ENCODE measurements around the gene MDK.
A peak's percentile ranks its signal among the peaks of the same experiment; 100 is the strongest.

Gene MDK

GRCh38 chr11:46388619-46389449 is 7.4 kb downstream of the MDK start:
- peaks cover 73% of the 10 kb centered on the region for H3K27me3 Mint-ChIP-seq (ENCODE audit: low read depth)
- no peaks in the 10 kb centered on the region for H3K9me3 Mint-ChIP-seq
- H3K4me3 Mint-ChIP-seq: no peak overlapping the region
- no peak overlapping the region for H3K27ac Mint-ChIP-seq
- H3K4me1 Mint-ChIP-seq (ENCODE audit: low read depth): peaks cover 22% of the 10 kb centered on the region
- H3K36me3 Mint-ChIP-seq (ENCODE audit: low read depth): peaks cover 2% of the 10 kb centered on the region

- H3K4me1 Mint-ChIP-seq (ENCODE audit: low read depth): peaks cover 22% of the 10 kb centered on the region
- no peaks in the 10 kb centered on the region for H3K9me3 Mint-ChIP-seq
- peak overlapping the region; percentile 42 for H3K4me3 Mint-ChIP-seq
- peaks cover 2% of the 10 kb centered on the region for H3K36me3 Mint-ChIP-seq (ENCODE audit: low read depth)
- H3K27ac Mint-ChIP-seq: no peak overlapping the region
- peaks cover 67% of the 10 kb centered on the region for H3K27me3 Mint-ChIP-seq (ENCODE audit: low read depth)
Measured at GRCh38 chr11:46389450-46390330, 8.2 kb downstream of the MDK start.

DNA sequence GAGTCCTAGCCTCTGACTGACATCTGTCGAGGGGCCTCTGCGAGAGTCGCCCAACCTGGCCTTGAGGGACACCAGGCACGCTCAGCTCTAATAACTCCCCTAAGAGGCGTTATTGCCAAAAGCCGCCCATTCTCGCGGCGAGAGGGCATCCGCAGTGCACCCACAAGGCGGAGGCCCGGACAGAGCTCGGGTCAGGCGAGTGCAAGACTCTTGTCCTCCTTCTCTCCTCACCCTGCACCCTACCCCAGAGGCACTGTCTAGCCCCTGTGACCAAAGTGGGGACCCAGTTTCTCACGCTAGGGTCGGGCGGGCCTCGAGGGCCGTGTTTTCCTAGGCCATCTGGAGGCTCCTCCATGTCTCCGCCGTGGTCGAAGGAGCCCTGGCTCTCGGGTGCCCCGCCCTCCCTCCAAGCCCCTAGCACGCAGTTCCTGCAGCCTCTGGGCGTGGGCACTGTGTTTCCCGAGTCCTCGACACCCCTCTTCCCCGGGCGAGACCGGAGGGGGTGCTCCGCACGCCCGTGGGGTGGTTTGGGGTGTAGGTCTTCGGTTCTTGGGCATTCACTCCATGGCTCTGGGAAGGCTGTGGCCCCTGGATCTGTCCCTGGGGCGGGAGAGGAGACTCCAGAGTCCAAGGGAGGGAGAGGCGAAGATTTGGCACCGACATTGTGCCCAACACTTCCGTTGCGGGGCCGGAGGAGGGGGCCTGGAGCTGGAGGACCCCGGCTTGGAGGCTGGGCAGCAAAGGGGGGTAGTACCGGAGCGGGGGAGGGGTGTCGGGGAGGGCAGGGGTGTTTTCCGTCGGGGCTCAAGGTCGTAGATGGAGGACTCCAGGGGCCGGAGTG is 9.1 kb downstream of the MDK start:
- Mint-ChIP-seq H3K4me1 (ENCODE audit: low read depth) (peaks cover 22% of the 10 kb centered on the region), H3K27ac (no peak overlapping the region), H3K27me3 (ENCODE audit: low read depth) (peaks cover 60% of the 10 kb centered on the region), H3K36me3 (ENCODE audit: low read depth) (peaks cover 2% of the 10 kb centered on the region), H3K9me3 (no peaks in the 10 kb centered on the region), H3K4me3 (peak overlapping the region; percentile 60)

DNA sequence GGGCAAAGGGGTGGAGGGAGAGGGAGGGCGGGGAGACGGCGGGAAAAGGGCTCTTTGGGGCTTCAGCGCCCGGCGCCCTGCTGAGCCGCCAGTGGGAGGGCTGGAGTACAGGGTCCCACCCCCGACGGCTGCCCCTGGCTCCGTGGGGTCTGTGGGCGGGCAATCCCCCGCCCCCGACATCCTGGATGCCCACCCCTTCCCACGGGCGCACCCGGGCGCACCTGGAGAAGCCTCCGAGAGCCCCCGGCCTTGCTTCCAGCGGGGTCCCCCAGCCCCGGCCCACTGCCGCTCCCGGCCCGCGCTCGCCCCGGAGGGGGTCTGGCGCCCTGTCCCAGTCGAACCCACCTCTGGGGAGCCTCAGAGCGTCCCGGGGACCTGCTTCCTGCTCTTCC is 9.7 kb downstream of the MDK start:
- Mint-ChIP-seq H3K9me3 (no peaks in the 10 kb centered on the region), H3K4me1 (ENCODE audit: low read depth) (peaks cover 22% of the 10 kb centered on the region), H3K27me3 (ENCODE audit: low read depth) (peaks cover 55% of the 10 kb centered on the region), H3K36me3 (ENCODE audit: low read depth) (peaks cover 2% of the 10 kb centered on the region), H3K4me3 (no peak overlapping the region), H3K27ac (no peak overlapping the region)

DNA sequence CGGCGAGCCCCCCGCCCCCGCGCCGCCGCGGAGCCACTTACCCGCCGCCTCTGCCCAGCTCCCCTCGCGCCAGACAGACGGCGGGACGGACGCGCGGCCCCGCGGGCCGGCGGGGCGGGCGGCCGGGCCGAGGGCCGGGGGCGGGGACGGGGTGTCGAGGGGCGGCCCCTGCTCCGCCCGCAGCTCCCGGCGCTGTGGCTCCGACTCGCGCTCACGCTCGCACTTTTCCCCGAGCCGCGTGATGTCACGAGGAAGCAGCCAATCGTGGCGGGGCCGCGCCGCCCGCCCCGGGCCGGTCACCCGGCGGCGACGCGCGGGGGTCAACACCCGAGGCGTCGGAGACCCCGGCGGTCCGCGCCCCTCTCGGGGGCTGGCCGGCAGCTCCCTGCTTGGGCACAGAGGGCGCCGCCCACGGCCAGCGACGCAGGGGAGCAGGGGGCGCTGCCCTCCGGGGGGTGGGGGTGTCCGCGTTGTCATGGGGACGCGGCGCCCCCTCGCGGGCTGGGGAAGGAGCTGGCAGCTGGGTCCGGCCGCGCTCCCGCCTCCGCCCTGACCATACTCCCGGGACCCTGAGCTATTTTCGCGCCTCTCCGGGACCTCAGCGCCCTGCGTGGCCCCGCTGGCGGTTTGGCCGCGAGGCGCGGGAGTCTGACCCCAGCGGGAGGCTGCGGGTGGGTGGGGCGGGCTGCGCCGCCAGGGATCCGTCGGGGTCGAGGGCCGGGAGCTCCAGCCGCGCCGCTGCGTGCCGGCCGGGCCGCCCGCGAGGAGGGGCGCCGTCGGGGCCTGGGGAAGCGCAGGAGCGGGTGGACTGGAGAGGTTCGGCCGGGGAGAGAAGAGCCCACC is 10.3 kb downstream of the MDK start, which contains the start of gene CHRM4:
Gene CHRM4, minus strand, starts transcription at position 199 of the 843 bp plus-strand sequence. CDS start 5,219 bp downstream, outside the sequence.
- Mint-ChIP-seq H3K9me3 (no peaks in the 10 kb centered on the region), H3K4me1 (ENCODE audit: low read depth) (peaks cover 22% of the 10 kb centered on the region), H3K27me3 (ENCODE audit: low read depth) (peaks cover 49% of the 10 kb centered on the region), H3K4me3 (peak within 1 kb of the TSS; percentile 82), H3K27ac (no peak within 1 kb of the TSS), H3K36me3 (ENCODE audit: low read depth) (peaks cover 5% of the 10 kb centered on the region)

GRCh38 chr11:46392421-46393230 is 11.2 kb downstream of the MDK start:
- Mint-ChIP-seq H3K36me3 (ENCODE audit: low read depth) (peaks cover 10% of the 10 kb centered on the region), H3K4me1 (ENCODE audit: low read depth) (peaks cover 19% of the 10 kb centered on the region), H3K27ac (peak overlapping the region; percentile 17), H3K9me3 (no peaks in the 10 kb centered on the region), H3K27me3 (ENCODE audit: low read depth) (peaks cover 42% of the 10 kb centered on the region), H3K4me3 (peak overlapping the region; percentile 82)

DNA sequence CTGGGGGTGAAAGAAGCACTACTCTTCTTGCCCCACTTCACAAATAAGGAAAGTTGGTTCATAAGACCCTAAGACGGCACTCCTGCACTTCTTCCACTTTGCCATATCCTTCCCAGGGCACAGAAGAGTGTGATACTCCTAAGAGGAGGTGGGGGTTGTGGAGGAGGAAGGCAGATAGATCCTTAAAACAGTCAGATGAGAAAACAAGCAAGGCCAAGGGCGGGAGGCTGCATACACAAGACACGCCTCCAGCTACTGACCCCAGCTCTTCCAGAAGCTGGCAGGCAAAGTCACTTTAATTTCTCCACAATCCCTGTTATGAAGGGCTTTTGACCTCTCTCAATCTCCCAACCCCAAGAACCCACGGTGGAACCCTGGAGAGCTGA is 11.8 kb downstream of the MDK start:
- peak overlapping the region; percentile 82 for H3K4me3 Mint-ChIP-seq
- H3K4me1 Mint-ChIP-seq (ENCODE audit: low read depth): peaks cover 15% of the 10 kb centered on the region
- no peaks in the 10 kb centered on the region for H3K9me3 Mint-ChIP-seq
- H3K27ac Mint-ChIP-seq: peak overlapping the region; percentile 17
- H3K27me3 Mint-ChIP-seq (ENCODE audit: low read depth): peaks cover 38% of the 10 kb centered on the region
- H3K36me3 Mint-ChIP-seq (ENCODE audit: low read depth): peaks cover 11% of the 10 kb centered on the region

GRCh38 chr11:46393759-46394158 is 12.3 kb downstream of the MDK start:
- H3K27me3 Mint-ChIP-seq (ENCODE audit: low read depth): peaks cover 32% of the 10 kb centered on the region
- H3K4me1 Mint-ChIP-seq (ENCODE audit: low read depth): peaks cover 11% of the 10 kb centered on the region
- peak overlapping the region; percentile 11 for H3K4me3 Mint-ChIP-seq
- H3K36me3 Mint-ChIP-seq (ENCODE audit: low read depth): peaks cover 11% of the 10 kb centered on the region
- H3K9me3 Mint-ChIP-seq: no peaks in the 10 kb centered on the region
- no peak overlapping the region for H3K27ac Mint-ChIP-seq

- Mint-ChIP-seq H3K9me3 (no peaks in the 10 kb centered on the region), H3K4me1 (ENCODE audit: low read depth) (peaks cover 7% of the 10 kb centered on the region), H3K36me3 (ENCODE audit: low read depth) (peaks cover 15% of the 10 kb centered on the region), H3K27ac (no peak overlapping the region), H3K27me3 (ENCODE audit: low read depth) (peaks cover 10% of the 10 kb centered on the region), H3K4me3 (no peak overlapping the region)
Measured at GRCh38 chr11:46397526-46397925, 16.1 kb downstream of the MDK start.

DNA sequence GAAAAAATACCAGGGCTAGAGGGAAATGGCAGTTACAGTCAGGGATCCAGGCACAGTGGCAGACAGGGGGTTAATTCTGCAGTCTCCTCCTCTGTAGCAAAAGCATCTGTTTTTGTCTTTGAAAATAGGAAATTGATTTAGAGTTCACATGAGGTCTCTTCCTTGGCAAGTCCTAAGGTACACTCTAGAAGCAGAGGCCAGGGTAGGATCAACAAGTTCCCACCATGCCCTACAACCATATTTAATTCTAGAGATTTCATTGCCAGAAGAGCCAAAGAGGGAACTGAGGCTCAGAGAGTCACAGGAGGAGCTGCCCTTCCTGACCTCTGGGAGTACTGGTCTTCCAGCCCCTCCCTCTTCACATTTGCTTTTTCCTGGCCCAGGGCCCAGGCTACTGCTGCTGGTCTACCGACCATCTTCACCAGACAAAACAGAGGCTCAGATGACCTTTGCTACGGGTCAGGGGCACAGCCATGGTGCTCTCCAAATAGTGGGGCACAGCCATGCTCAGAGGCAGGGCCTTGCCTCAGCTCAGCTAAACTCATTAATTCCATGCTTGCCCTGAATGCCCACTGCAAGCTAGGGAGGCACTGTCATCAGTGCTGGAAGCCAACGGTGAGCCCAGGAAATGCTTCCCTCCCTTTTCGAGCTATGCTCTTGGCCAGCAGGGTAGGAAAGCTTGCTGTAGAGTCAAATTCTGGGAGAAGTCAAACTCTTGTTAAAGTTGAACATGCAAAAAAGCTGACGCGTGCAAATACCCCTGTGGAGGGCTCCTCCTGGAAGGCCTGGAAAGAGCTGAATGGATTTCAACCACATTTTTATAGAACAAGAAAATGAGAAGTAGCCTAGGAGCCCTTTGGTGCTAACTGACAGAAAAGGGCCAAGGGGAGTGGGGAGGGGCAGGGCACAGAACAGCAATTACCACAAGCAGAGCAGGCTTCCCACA is 21.8 kb downstream of the MDK start:
- no peak overlapping the region for H3K27ac Mint-ChIP-seq
- no peaks in the 10 kb centered on the region for H3K4me1 Mint-ChIP-seq (ENCODE audit: low read depth)
- H3K9me3 Mint-ChIP-seq: no peaks in the 10 kb centered on the region
- peaks cover 21% of the 10 kb centered on the region for H3K36me3 Mint-ChIP-seq (ENCODE audit: low read depth)
- H3K27me3 Mint-ChIP-seq (ENCODE audit: low read depth): no peaks in the 10 kb centered on the region
- no peak overlapping the region for H3K4me3 Mint-ChIP-seq

GRCh38 chr11:46404476-46405017 is 23.1 kb downstream of the MDK start:
- peaks cover 24% of the 10 kb centered on the region for H3K36me3 Mint-ChIP-seq (ENCODE audit: low read depth)

GRCh38 chr11:46407635-46408034 is 26.2 kb downstream of the MDK start:
- Mint-ChIP-seq H3K4me3 (no peak overlapping the region), H3K36me3 (ENCODE audit: low read depth) (peaks cover 24% of the 10 kb centered on the region), H3K27ac (no peak overlapping the region), H3K27me3 (ENCODE audit: low read depth) (no peaks in the 10 kb centered on the region), H3K9me3 (no peaks in the 10 kb centered on the region), H3K4me1 (ENCODE audit: low read depth) (no peaks in the 10 kb centered on the region)

More at GRCh38 chr11:46404476-46405017, 23.1 kb downstream of the MDK start:
- no peaks in the 10 kb centered on the region for H3K9me3 Mint-ChIP-seq
- no peak overlapping the region for H3K27ac Mint-ChIP-seq
- H3K4me3 Mint-ChIP-seq: no peak overlapping the region
- no peaks in the 10 kb centered on the region for H3K4me1 Mint-ChIP-seq (ENCODE audit: low read depth)
- H3K27me3 Mint-ChIP-seq (ENCODE audit: low read depth): no peaks in the 10 kb centered on the region
